ENCODE data around the gene TRPC4AP.
"Not testable (repeated sequence)": the region's sequence is repeated elsewhere in the genome, so short reads cannot be mapped to it uniquely, and the experiment has no call there.

Gene TRPC4AP

GRCh38 chr20:35093267-35093884, 769 bp upstream of the TRPC4AP start:
- DNase-seq: no peak

- DNase-seq: no peak
Measured at GRCh38 chr20:35091816-35092523, 637 bp downstream of the TRPC4AP start.

DNA sequence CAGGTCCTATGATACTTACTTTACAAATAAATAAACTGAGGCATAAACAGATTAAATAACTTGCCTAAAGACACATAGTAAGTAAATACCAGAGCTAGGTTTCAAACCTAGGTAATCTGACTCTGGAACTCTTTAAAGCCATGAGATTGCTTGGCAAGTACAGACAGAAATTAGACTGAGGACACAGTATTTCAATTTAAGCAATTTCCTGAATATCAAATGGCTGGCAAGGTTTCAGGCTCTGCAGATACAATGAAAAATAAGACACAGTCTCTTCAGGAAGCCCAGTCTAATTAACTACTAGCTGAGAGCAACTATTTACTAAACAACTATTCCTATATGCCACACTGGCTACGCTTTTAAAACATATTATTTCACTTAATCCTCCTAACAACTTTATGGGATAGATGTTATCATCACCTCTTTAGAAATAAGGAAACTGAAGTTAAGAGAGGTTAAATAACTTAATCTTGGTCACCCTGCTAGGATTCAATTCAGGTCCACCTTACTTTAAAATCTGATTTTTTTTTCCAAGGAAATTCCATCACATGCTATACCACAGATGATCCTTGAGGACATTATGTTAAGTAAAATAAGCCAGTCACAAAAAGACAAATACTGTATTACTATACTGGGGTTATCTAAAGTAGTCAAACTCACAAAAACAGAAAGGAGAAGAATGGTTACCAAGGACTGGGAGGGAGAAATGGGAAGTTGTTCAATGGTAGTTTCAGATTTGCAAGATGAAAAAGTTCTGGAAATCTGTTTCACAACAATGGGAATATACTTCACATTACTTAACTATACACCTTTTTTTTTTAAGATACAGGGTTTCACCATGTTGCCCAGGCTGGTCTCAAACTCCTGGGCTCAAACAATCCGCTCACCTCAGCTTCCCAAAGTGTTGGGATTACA, 4.1 kb downstream of the TRPC4AP start:
- no peak for DNase-seq

GRCh38 chr20:35087791-35088190, 4.8 kb downstream of the TRPC4AP start:
- DNase-seq: no peak

DNA sequence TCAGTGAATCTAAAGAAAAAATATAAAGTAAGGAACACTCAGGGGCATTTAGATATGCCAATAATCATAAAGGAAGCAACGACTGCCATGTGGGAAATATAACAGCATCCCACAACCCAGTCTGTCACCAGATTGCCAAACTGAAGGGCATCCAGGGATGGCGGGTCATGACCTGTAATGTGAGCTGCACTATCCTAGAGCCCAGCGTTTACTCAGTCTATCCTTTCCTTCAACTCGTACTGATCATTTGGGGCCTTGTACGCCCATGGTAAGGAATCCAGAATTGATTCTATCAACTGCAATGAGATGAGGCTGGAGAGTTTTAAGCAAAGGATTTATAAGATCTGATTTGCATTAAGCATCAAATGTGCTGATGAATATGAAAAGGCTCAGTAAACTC, 5.3 kb downstream of the TRPC4AP start:
- no peak for DNase-seq

DNA sequence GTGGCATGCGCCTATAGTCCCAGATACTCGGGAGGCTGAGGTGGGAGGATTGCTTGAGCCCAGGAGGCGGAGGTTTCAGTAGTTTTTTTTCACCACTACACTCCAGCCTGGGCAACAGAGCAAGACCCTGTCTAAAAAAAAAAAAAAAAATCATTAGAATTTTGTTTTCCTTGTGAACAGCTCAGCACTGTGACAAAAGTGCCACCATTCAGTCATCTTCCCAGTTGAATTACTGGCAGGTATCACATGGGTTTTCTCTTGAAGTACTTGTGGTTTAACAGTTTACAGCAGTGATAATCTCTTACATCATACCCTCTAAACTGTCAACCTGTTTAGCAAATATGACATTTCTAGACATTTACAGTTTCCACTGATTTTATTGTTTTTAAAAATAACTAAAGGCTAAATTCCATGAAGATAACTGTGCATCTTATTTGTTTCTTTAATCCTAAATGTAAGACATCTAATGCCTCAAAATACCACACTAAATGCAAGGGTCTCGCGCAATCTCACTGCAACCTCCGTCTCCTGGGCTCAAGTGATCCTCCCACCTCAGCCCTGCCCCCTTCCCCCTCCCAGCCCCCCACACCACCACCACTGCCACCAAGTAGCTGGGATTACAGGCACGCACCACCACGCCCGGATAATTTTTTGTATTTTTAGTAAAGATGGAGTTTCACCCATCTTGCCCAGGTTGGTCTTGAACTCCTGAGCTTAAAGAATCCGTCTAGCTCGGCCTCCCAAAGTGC, 7.0 kb downstream of the TRPC4AP start:
- no peak for DNase-seq

DNA sequence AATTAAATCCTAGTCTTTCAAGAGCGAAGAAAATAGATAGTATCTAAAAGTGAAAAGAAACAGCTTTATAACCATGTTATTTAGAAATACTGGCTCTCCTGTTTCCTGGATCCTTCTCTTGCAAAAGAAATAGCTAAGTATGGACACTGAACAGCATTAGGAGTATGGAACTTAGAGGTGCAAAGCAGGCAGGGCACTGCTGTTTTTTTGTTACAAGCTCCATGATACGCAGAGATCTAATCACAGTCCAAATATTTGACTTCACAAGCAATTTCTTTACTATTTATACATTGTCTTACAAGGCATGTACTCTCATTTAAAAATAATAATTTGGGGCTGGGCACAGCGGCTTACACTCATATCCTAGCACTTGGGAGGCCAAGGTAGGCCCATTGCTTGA, 7.6 kb downstream of the TRPC4AP start:
- DNase-seq: no peak

DNA sequence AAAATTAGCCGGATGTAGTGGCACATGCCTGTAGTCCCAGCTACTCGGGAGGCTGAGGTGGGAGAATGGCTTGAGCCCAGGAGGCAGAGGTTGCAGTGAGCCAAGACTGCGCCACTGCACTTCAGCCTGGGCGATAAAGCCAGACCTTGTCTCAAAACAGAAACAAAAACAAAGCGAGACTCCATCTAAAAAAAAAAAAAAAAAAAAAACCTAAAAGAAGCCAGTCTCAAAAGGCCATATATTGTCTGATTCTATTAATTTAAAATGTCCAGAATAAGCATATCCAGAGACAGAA, 12.3 kb downstream of the TRPC4AP start:
- DNase-seq: not testable (repeated sequence)

DNA sequence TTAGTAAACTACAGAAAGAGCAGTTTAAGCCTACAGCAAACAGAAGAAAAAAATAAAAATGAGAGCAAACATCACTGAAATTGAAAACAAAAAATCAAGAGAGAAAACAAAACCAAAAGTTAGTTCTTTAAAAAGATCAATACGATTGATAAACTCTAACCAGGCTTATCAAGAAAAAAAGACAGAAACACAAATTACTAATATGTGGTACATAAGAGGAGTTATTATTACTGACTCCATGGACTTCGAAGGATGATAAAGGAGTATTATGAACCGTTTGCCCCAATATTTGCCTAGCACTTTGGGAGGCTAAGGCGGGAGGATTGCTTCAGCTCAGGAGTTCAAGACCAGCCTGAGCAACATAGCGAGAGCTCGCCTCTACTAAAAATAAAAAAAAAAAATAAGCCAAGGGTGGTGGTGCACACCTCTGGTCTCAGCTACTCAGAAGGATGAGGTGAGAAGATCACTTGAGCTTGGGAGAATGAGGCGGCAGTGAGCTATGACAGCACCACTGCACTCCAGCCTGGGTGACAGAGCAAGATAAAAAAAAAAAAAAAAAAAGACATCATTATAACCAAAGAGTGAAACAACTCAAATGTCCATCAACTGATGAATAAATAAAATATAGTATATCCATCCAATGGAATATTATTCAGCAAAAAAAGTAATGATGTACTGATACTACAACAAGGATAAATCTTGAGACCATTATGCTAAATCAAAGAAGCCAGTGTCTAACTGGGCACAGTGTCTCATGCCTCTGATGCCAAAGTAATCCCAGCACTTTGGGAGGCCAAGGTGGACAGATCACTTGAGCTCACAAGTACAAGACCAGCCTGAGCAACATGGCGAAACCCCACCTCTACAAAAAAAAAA, 12.9 kb downstream of the TRPC4AP start:
- DNase-seq: no peak

DNA sequence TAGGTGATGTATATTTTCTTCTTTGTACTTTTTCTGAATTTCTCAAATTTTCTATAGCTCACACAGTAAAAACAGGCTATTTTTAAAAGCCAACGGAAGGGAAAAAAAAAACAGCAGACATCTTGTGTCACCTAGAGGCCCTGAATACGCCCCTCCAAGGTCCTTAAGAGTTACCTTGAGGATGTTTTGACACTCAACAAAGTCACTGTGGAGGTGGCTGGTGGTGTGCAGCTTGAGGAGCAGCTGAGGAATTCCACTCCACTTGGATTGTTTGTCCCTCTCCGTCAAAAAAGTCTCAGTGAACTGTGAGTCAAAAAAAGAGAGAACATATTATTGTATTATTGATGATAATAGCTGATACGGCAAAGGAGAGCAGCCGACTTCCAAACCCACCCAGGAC, 14.7 kb downstream of the TRPC4AP start:
- no peak for DNase-seq

DNA sequence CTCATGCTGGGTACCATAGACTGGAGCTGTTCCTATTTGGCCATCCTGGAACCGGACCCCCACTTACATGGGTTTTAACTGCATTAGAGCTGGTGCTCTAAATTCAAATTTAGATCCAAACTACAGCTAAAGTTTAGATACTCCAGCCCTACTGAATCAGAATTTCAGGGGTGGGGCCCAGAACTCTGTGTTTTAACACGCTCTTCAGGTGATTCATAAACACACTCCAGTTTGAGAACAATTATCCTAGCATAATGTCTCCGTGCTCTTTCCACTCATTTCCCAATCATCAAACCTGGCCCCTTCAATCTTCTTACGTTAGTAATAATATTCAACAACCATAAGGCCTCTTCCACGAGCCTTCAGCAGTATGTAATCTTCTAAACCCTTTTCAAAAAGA, 15.3 kb downstream of the TRPC4AP start:
- no peak for DNase-seq

DNA sequence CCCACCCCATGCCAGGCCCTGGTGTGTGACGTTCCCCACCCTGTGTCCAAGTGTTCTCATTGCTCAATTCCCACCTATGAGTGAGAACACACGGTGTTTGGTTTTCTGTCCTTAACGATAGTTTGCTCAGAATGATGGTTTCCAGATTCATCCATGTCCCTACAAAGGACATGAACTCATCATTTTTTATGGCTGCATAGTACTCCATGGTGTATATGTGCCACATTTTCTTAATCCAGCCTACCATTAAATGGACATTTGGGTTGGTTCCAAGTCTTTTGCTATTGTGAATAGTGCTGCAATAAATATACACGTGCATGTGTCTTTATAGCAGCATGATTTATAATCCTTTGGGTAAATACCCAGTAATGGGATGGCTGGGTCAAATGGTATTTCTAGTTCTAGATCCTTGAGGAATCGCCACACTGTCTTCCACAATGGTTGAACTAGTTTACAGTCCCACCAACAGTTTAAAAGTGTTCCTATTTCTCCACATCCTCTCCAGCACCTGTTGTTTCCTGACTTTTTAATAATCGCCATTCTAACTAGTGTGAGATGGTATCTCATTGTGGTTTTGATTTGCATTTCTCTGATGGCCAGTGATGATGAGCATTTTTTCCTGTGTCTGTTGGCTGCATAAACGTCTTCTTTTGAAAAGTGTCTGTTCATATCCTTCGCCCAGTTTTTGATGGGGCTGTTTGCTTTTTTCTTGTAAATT, 21.0 kb downstream of the TRPC4AP start:
- DNase-seq: not testable (repeated sequence)

- no peak for DNase-seq
Measured at GRCh38 chr20:35066194-35066593, 26.4 kb downstream of the TRPC4AP start.

DNA sequence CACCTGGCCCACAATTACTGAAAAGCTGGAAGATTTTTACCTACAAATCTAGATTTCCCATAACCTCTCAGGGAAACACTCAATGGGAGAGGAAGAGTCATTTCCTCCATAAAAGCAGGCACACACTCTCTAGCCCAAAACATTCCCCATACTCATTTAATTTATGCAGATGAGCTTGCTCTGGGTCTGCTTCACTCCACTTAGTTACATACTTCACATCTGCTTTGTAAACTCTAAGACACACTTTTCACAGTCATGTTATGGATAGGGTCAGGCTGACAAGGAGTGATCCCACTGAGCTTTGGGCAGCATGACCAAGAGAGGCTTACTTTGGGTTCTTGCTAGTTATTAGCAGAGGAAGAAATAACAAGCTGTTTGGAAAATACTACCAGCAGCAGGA, 27.4 kb downstream of the TRPC4AP start:
- DNase-seq: no peak

DNA sequence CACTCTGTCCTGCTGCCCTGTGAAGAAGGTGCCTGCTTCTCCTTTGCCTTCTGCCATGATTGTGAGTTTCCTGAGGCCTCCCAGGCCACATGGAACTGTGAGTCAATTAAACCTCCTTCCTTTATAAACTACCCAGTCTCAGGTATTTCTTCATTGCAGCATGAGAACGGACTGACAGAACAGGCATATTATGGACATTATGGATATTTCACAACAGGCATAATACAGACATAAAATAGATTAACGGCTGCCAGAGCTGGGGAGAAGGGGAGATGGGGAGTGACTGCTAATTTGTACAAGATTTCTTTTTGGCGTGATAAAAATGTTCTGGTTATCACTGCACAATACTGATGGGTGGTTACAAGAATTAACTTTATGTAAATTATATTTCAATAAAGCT, 29.4 kb downstream of the TRPC4AP start:
- no peak for DNase-seq

- no peak for DNase-seq
Measured at GRCh38 chr20:35062478-35062877, 30.1 kb downstream of the TRPC4AP start.

DNA sequence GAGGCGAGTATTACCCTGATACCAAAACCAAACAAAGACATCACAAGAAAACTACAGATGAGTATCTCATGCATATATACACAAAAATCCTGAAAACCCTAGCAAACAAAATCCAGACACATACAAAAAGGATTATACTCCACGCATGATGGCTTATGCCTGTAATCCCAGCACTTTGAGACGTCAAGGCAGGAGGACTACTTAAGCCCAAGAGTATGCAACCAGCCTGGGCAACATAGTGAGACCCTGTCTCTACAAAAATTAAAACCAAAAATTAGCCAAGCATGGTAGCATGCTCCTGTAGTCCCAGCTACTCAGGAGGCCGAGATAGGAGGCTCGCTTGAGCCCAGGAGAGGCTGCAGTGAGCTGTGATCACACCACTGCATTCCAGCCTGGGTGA, 32.4 kb downstream of the TRPC4AP start:
- DNase-seq: no peak

DNA sequence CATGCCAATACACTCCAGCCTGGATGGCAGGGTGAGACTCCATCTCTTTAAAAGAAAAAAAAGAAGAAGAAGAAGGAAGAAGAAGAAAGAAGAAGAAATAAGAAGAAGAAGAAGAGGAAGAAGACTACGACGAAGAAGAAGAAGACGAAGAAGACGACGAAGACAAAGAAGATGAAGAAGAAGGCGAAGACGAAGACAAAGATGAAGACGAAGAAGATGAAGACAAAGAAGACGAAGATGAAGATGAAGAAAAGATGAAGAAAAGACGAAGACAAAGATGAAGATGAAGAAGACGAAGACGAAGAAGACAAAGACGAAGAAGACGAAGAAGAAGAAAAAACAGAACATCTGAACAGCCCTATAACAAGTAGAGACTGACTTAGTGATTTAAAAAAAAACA, 33.0 kb downstream of the TRPC4AP start:
- no peak for DNase-seq

DNA sequence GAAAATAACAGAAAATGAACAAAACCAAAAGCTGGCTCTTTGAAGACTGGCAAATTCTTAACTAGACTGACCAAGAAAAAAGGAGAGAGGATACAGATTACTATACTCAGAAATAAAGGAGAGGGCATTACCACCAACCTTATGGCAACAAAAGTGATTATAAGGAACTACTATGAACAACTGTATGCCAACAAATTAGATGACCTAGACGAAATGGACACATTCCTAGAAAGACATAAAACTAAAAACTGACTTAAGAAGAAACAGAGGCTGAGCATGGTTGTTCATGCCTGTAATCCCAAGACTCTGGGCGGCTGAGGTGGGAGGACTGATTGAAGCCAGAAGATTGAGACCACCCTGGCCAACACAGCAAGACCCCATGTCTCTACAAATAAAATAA, 33.5 kb downstream of the TRPC4AP start:
- DNase-seq: no peak

GRCh38 chr20:35055445-35056276, 36.9 kb downstream of the TRPC4AP start:
- no peak for DNase-seq

DNA sequence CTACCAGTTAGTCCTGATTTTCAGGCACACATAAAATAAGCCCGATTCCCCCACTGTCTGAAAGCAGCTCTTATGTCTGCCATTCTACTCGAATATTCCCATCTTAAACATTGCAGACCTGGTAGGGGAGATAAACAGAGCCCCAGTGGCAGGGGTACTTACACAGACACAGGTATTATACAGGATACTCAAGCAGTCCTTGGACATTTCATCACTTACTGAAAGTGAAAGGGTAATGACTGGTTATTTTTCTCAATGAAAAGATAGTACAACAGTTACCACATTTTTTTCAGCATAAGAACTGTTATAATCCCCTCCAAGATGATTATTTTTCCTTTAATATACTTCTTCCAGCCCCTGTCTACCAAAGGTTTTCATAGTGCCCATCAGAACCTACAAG, 37.8 kb downstream of the TRPC4AP start:
- no peak for DNase-seq

All from activated gamma-delta T cell (primary cell).